Measurements from ENCODE around the gene TAB2.

Gene TAB2

DNA sequence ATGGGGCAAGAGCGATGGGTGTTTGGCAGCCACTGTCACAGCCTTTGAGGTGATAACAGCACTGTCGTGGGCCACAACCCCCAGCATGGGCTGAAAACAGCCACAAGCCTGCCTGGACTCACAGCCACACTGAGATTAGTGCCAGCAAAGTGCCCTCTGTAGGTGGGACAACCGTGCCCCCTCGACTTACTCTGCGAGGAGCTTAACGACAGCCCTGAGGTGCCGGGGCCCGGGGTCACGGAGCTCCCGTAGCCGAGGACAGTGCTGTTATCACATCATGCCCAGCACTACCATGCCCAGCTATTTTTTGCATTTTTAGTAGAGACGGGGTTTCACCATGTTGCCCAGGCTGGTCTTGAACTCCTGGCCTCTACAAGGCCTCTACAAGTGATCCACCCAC is 119.1 kb downstream of the TAB2 start:
- TF ChIP-seq, protein P1, sequence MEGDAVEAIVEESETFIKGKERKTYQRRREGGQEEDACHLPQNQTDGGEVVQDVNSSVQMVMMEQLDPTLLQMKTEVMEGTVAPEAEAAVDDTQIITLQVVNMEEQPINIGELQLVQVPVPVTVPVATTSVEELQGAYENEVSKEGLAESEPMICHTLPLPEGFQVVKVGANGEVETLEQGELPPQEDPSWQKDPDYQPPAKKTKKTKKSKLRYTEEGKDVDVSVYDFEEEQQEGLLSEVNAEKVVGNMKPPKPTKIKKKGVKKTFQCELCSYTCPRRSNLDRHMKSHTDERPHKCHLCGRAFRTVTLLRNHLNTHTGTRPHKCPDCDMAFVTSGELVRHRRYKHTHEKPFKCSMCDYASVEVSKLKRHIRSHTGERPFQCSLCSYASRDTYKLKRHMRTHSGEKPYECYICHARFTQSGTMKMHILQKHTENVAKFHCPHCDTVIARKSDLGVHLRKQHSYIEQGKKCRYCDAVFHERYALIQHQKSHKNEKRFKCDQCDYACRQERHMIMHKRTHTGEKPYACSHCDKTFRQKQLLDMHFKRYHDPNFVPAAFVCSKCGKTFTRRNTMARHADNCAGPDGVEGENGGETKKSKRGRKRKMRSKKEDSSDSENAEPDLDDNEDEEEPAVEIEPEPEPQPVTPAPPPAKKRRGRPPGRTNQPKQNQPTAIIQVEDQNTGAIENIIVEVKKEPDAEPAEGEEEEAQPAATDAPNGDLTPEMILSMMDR (IDR thresholded peaks at IDR 0.05; ENCODE audit: insufficient read depth, missing control alignments): no peak
- no peak for DNase-seq (ENCODE audit: insufficient read length, low spot score)
- no peak for FAIRE-seq

DNA sequence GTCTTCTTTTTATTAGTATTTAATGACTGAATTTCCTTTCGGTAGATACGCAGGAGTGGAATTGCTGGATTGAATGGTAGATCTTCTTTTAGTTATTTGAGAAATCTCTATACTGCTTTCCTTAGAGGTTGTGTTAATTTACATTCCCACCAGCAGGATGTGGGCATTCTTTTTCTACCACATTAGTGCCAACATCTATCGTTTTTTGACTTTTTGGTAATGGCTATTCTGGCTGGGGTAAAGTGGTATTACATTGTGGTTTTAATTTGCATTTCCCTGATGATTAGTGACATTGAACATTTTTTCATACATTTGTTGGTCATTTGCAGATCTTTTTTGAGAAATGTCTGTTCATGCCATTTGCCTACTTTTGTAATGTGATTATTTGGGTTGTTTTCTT is 119.7 kb downstream of the TAB2 start:
- FAIRE-seq: no peak
- TF ChIP-seq, protein P1 (IDR thresholded peaks at IDR 0.05; ENCODE audit: insufficient read depth, missing control alignments): no peak

DNA sequence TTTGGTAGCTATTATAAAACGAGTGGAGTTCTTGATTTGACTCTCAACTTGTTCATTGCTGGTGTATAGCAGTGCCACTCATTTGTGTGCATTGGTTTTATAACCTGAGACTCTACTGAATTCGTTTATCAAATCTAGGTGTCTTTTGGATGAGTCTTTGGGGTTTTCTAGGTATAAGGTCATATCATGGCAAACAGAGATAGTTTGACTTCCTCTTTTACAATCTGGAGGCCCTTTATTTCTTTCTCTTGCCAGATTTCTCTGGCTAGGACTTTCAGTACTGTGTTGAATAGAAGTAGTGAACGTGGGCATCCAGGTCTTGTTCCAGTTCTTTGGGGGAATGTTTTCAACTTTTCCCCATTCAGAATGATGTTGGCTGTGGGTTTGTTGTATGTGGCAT is 121.3 kb downstream of the TAB2 start:
- DNase-seq (ENCODE audit: insufficient read length, low spot score) (no peak), FAIRE-seq (no peak)
- TF ChIP-seq, protein P1 (IDR thresholded peaks at IDR 0.05; ENCODE audit: insufficient read depth, missing control alignments): no peak

More for the DNA sequence above, 119.7 kb downstream of the TAB2 start:
- no peak for DNase-seq (ENCODE audit: insufficient read length, low spot score)

DNA sequence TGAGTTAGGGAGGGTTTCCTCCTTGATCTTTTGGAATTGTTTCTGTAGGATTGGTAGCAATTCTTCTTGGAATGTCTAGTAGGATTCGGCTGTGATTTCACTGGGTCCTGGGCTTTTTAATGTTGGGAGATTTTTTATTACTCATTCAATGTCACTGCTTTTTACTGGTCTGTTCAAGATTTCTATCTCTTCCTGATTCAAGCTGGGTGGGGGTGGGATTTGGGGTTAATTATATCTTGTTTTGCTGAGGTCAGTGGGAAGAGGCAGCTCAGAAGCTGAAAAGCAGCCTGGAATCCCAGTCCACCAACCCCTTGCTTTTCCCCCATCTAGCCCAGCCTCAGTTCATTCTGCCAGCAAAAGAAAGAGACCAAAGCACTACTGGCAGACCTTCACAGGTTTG is 122.1 kb downstream of the TAB2 start:
- no peak for FAIRE-seq
- TF ChIP-seq, protein P1 (IDR thresholded peaks at IDR 0.05; ENCODE audit: insufficient read depth, missing control alignments): no peak

DNA sequence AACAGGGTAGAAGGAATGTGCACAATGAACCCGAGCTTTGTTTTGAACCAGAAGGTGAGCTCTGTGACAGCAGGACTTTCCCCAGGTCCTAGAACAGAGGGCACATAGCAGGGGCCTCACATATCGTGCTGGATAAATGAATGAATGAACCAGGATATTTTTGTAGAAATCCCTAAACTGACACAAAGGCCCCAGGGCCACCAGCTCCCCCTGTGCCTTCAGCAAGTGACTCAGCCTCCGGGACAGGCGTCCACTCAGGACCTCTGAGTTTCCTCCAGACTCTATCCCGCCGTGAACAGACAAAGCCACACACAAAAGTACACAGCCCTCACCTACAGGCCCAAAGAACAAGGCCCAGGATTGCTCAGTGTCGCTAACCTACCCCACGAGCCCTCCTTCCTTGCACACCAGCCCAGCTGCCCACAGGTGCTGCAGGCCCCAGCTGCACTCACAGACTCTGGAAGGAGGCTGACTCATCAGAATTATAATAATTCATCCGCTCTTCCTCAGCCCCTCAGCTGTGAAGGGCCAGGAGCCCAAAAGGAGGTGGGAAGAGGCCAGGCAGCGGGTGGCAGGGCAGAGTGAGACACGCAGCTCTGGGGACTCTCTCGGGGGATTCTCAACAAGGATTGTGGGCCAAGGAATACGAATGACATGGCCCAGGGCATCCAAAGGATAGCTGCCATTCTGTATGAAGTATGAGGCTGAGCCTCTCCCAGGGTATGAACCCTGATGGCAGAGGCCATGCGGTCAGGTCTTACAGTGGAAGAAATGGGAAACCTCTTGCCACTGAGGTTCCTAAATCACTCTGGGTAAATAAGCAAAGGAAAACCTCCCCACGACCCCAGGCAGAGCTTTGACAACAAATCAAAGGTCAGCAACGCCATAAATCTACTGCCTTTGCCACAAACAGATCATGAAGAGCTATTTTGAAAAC is 123.5 kb downstream of the TAB2 start:
- TF ChIP-seq, protein P1 (IDR thresholded peaks at IDR 0.05; ENCODE audit: insufficient read depth, missing control alignments): no peak
- FAIRE-seq: no peak
- no peak for DNase-seq (ENCODE audit: insufficient read length, low spot score)

More for the DNA sequence above, 122.1 kb downstream of the TAB2 start:
- no peak for DNase-seq (ENCODE audit: insufficient read length, low spot score)

DNA sequence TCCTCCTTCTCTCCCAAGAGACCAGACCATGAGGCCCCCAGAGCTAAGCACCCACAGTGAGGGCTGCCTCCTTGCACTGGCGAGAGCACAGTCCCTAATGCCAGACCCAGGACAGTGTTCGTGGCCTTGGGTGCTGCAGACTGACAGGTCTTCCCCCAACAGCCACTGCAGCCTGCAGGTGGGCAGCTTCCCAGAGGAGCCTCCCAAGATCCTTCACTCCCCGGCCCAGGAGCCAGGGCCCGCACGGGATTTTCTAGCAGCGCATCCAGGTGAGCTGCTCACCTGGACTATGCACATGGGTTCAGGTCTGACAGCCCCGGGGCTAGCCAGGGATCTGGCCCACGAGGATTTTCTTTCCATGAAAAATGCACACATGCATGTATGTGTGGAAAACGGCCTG is 124.2 kb downstream of the TAB2 start:
- FAIRE-seq (no peak), DNase-seq (ENCODE audit: insufficient read length, low spot score) (no peak)
- TF ChIP-seq, protein P1 (IDR thresholded peaks at IDR 0.05; ENCODE audit: insufficient read depth, missing control alignments): no peak

All from D721Med (cell line).